Right forelimb (tissue), 1 donor: ENCODE measurements around the gene CD300A.

Experiments used
- DNase-seq: peaks from one replicate; pipeline ENCODE4 v3.0.0-alpha.2; 2018

The CD300A gene

GRCh38 chr17:74441537-74441936 lies 24.9 kb upstream of the CD300A start:
- DNase-seq = no peak

- peak; percentile 40 for DNase-seq
Observed at GRCh38 chr17:74442291-74442669, 24.2 kb upstream of the CD300A start.

DNA sequence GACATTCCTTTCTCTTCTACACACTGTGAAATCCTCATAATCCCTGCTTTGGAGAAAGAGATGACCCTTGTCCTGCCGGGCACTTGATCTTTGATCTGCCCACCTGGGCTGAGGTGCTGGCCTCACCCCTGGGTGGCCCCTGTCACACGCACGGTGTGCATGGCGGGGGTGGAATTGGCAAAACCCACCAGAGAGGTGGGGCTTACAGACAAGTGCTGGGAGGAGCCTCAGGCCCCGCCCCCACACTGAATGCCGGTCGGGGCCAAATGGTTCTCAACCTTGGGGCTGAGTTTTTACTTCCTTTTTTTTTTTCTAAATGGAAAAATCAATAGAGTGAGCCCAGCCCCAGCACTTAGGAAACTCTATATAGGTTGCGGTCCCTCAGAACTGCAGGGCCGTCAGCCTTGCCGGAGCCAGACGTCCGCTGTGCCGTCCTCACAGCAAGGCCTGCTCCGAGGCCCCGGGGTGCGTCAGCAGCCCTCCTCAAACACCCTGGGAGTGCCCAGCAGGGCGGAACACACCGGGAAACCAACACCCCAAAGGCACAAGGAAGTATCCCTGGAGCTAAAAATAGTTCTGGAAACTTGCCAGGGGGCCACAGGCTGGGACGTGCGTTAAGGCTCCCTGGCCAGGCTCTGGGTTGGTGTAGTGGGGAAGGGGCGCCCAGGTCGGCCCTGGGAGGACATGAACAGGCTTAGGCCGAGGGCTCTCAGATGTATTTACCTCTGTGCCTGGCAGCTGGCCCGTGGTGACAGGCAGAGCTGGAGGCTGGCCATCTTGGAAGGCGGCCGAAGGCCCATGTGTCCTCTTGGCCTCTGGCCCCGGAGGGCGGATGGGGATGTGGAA lies 23.5 kb upstream of the CD300A start:
- DNase-seq = peak; percentile 84

DNA sequence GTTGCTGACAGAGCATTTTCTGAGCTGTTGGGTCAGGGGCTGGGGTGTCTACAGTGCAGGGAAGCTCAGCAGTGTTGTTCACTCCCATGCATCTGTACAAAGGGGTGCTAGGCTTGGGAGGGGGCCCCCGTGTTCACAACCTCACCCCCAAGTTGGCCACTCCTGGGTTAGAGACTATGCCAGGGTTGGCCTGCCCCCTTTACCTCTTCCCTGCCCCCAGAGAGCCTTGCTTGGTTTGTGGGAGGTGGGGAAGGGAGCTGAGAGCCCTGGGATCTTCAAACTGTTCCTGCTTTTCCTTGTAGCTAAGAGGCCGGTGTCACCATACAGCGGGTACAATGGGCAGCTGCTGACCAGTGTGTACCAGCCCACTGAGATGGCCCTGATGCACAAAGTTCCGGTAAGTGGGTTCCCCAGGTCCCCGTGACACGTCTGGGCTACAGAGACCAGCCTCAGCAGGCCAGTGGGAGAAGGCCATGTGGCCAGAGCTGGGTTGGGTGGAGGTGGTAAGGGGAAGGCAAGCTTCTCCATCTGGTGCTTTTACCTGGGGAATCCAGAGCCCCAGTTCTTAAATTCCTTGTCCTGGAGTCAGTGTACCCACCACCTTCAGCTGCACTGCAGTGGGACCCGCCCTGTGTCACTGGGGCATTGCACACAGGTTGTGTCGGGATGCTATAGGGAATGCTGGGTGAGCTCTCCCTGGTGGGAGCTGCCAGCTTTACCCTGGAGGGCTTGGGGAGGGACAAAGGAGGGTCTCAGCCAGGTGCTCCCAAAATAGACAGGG lies 22.7 kb upstream of the CD300A start:
- DNase-seq = peak; percentile 34

GRCh38 chr17:74444406-74444805 lies 22.0 kb upstream of the CD300A start:
- peak; percentile 48 for DNase-seq

DNA sequence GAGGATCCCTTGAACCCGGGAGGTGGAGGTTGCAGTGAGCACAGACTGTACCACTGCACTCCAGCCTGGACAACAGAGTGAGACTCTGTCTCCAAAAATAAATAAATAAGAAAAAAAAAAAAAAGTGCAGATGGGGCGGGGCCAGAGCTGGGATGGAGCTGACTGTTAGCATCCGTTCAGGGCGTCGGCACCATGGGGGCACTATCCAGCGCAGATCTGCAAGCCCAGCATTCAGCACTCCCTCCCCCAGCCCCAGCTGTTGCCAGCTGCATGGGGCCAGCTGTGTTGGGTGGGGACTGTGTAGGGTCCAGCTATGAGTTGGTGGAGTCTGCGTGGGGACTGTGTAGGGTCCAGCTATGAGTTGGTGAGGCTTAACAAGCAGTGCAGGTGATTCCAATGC lies 21.3 kb upstream of the CD300A start:
- peak; percentile 44 for DNase-seq

- DNase-seq = peak; percentile 47
Observed at GRCh38 chr17:74446551-74447500, 19.6 kb upstream of the CD300A start.

DNA sequence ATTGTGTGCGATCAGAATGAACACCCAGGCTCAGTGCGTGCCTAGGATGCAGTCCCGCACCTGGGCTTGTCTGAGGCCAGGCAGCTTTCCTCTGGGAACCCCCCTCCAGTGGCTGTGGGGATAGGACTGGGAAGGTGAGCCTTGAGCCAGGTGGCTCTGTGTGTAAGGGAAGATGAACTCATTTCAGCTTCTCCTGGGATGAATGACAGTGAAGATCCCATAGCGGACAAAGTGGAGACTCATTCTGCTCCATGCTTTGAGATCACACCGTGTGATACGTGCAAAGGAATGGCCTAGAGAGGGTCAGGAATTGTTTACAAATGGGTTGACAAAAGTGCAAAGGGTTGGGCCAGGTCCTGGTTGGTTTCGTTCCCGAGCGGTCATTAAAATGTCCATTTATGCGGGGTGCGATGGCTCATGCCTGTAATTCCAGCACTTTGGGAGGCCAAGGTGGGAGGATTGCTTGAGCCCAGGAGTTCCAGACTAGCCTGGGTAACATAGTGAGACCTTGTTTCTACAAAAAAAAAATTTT lies 18.7 kb upstream of the CD300A start:
- DNase-seq = peak; percentile 37

- no peak for DNase-seq
Observed at GRCh38 chr17:74448756-74449155, 17.7 kb upstream of the CD300A start.

DNA sequence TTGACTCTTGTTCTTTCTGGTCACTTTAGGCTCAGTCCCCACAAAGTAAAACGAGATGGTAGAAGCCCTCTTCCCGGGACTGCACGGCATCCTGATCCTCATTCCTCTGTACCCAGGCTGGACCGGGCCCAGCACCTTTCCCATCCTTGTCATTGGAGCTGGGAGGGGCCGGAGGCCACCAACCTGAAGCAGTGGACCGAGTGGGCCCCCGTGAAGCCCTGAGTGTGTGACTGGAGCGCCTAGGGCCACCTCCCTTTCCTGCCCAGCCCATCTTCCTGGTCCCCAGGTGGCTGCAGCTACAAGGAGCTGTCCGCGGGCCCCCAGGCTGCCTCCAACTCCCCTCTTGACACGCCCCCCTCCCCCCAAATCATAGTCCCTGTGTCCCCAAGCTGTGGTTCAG lies 17.1 kb upstream of the CD300A start:
- peak; percentile 36 for DNase-seq

GRCh38 chr17:74449773-74450172 lies 16.7 kb upstream of the CD300A start:
- DNase-seq = peak; percentile 42

DNA sequence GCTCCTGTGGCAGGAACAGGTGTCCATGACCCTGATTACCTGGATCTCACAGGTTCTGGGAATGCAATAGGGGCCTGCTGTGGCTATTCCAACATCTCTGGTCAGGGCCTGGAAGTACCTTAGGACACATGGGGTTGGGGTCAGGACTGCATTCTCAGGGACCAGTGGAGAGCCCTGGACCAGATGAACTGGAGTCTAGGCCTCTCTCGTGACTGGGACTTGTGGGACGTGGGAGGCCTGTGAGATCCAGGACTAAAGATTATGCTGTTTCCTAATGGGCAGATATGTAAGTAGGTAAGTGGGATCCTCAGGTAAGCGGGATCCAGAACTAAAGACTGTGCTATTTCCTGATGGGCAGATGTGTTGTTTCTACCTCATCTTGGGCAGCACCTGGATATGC lies 16.2 kb upstream of the CD300A start:
- no peak for DNase-seq

DNA sequence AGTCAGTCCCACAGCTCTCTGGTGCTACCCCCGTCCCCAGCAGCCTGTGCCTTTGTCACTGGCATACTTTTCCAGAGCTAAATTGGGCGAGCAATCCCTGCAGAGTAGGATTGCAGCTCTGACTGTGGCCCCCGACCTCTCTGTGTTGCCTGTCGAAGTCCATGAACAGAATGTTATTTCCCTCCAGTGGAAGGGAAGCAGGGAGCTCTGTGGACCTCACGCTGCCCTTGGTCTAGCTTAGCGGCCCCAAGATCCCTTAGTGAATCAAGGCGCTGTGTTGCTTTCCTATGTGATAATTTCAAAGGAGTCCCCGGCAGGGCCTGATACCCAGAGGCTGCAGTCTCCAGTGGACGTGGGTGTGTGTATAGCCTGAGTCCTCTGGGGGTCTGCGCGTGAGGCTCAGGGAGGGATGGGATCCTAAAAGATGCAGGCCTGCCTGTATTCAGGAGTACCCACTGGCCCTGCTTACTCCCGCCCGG lies 15.5 kb upstream of the CD300A start:
- DNase-seq = no peak

DNA sequence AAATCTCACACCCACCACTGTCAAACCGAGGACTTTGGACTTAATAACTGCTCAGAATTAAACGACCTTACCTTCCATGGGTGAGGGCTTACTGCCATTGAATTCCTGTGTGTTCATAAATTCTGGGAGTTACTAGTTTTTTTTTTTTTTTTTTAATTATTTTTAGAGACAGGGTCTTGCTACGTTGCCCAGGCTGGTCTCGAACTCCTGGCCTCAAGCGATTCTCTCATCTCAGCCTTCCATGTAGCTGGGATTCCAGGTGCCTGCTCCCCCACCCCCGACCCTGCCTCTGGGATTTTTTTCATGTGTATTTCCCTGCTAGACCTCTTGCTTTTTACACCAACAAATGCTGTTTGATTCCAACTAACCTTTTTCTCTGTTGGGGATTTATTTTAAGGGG lies 14.9 kb upstream of the CD300A start:
- DNase-seq = no peak

- DNase-seq = peak; percentile 60
Observed at GRCh38 chr17:74452033-74452840, 14.2 kb upstream of the CD300A start.

DNA sequence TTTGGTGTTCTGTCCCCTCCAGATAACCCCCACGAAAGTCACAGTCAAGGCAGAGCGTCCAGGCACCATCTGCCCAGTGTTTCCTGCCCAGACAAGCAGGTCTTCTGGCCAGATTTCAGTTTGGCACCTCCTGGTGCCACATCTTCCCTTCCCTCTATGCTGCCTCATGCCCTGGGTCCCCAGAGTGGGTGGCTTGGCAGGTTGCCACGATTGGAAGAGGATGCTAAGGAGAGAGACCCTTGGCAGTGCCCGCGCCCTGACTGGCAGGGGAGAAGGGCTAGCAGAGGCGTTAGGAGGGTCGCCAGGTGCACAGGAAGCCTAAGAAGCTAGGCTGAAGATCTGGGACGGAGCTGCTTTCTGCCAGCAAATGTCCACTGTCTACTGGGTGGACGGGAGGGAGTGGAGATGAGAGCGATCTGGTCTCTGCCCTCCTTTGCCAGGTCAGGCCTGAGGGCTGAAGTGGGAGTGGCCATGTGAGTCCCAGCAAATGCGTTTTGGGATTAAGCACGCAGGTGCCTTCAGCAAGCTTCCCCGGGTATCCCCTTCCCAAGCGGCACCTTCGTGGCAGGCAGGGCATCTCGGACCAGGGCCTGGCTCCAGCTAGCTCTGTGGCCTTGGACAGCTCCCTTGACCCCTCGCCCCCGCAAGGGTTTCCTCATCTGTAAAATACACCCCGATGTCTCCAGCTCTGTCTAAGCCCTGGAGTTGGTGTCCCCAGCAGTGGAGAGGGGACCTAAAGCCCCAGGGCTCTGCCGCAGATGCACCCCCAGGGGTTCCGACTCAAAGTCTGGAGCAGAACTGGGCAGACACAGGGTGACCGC lies 13.4 kb upstream of the CD300A start:
- no peak for DNase-seq

DNA sequence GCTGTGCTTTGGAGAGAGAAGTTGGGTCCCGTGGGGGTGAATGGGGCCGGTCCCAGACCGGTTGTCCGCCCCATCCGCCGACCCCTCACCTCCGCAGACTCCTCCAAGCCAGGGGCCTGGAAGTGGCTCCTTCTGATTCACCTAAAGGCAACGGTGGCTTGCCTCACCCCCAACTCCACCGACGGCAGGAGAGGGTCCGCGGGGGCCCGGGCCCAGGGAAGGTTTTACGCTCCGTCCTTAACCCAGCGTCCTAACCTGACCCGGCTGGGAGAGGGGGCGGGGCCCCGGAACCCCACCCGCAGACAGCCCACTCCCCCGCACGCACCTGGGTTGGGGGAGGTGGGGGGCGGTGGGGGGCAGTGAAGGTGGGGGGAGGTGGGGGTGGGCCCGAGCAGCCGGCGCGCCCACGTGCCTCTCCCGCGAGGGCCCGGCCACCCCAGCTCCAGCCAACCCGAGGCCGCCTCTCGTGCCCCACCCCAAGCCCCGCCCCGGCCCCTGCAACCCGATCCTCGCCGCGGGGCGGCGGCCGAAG lies 12.7 kb upstream of the CD300A start:
- peak; percentile 94 for DNase-seq

- DNase-seq = no peak
Observed at GRCh38 chr17:74454197-74455024, 12.0 kb upstream of the CD300A start.

DNA sequence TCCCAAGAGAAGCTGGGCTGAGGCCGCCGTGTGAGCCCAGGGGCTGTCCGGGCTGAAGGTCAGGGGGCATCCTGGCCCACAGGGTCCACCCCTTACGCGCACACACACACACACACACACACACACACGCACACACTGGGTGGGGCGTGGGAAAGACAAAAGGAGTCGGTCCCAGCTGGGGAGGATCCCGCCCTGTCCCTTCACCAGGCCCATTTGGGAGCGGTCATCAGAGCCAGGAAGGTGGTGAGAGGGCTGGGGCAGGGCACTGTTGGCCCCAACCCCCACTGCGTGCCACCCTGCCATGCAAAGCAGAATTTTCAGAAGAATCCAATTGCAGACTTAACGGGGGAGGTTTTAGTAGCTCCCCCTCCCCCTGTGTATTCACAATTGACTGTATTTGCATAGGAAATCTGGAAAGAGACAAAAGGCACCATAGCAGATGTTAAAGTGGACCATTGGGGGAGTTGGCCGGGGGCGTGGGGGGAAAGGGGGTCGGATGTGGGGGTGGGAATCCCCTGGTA lies 11.3 kb upstream of the CD300A start:
- no peak for DNase-seq
